ENCODE results near the gene DPYD.

DNA sequence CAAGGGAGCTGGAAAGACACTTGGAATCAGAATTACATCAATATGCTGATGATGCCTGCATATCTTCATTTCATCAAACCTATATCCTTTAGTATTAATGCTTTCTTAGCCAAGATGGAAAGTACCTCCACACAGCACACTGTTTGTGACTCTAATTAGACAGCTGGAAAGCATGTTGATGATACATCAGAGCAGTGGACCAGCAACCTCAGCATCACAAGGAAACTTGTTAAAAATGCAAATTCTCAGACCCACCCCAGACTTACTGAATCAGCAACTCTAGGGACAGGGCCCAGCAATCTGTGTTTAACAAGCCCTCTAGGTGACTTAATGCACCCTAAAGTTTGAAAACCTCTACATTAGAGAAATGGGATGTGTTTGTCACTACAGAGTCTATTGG is 332.1 kb downstream of the DPYD start:
- TF ChIP-seq YY1 (IDR thresholded peaks at IDR 0.05; ENCODE audit: insufficient read depth, insufficient read length) (no peak), SUZ12 (IDR thresholded peaks at IDR 0.05; ENCODE audit: extremely low read depth, insufficient read depth, insufficient read length) (no peak)
